ENCODE measurements around the gene MEGF11. TPM values are rescaled to one million over a fixed set of nuclear protein-coding genes. Genes with fewer than 3 reads are reported as not detected.
A peak's percentile ranks its signal among the peaks of the same experiment; 100 is the strongest.

Gene MEGF11
- total RNA-seq, 2 experiments from 2014 or later = 3.3 to 6.8 TPM

DNA sequence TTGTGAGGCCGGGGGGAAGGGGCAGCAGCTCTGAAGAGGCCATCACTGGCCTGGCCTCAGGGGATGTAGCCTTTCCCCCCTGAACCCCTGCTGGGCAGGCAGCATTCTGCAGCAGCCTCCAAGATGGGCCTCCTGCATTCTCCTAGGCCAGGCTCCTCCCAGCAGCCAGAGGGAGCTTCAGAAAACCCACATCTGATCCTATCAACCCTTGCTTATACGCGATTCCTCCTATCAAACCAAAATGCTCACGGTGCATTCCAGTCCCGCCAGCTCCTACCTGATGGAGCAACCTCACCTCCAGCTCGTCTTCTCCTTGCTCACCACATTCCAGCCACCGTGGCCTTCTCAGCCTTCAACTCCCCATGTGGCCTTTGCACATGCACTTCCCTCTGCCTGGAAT is 85.7 kb downstream of the MEGF11 start:
- BruUV-seq (replicated peaks) = no TSS peak
- H3K79me2 ChIP-seq (ENCODE audit: insufficient read depth, low read depth, low read length) = no peaks in the 10 kb centered on the region
- H2AFZ ChIP-seq (ENCODE audit: low read length) = no peak overlapping the region; the same call in 1 of the 2 replicates
- H3K27ac ChIP-seq (ENCODE audit: low read depth, low read length, poor library complexity, severe bottlenecking) = peak overlapping the region; percentile 92
- intact Hi-C loops (cut with micrococcal nuclease; ENCODE audit: unreplicated experiment) = no loop called here
- no peaks in the 10 kb centered on the region for H4K20me1 ChIP-seq (ENCODE audit: insufficient read depth, low read length)
- ChIA-PET POLR2A (interaction anchor here (0.9 to 9.0 kb wide), 4 partner anchors 12 to 19 kb away, joined by 3 to 148 read pairs (median 27); no protein-coding TSS in a partner anchor), CTCF (ENCODE audit: unreplicated experiment) (interaction anchor here (0.7 to 3.3 kb wide), 5 partner anchors 9 to 669 kb away, joined by 3 to 14 read pairs (median 5); no protein-coding TSS in a partner anchor)
- peak overlapping the region; percentile 68; the same call in 1 of the 2 replicates for H3K4me2 ChIP-seq (ENCODE audit: low read length)
- H3K4me3 ChIP-seq (ENCODE audit: low read depth, low read length, poor library complexity, severe bottlenecking) = no peak overlapping the region
- no peaks in the 10 kb centered on the region for H3K36me3 ChIP-seq (ENCODE audit: insufficient read depth, low read length)
- H3K4me1 ChIP-seq (ENCODE audit: insufficient read depth, low read length, poor library complexity, severe bottlenecking) = peaks cover 87% of the 10 kb centered on the region
- no peak for DNase-seq (ENCODE audit: low spot score)
- no peaks in the 10 kb centered on the region for H3K9me3 ChIP-seq (ENCODE audit: low read length)
- no peak for TF ChIP-seq EZH2phosphoT487 (IDR thresholded peaks at IDR 0.05; ENCODE audit: borderline replicate concordance, low read depth, low read length)
- TF ChIP-seq, protein P1, sequence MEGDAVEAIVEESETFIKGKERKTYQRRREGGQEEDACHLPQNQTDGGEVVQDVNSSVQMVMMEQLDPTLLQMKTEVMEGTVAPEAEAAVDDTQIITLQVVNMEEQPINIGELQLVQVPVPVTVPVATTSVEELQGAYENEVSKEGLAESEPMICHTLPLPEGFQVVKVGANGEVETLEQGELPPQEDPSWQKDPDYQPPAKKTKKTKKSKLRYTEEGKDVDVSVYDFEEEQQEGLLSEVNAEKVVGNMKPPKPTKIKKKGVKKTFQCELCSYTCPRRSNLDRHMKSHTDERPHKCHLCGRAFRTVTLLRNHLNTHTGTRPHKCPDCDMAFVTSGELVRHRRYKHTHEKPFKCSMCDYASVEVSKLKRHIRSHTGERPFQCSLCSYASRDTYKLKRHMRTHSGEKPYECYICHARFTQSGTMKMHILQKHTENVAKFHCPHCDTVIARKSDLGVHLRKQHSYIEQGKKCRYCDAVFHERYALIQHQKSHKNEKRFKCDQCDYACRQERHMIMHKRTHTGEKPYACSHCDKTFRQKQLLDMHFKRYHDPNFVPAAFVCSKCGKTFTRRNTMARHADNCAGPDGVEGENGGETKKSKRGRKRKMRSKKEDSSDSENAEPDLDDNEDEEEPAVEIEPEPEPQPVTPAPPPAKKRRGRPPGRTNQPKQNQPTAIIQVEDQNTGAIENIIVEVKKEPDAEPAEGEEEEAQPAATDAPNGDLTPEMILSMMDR (conservative IDR thresholded peaks at IDR 0.05; ENCODE audit: low read length) = no peak
- no peaks in the 10 kb centered on the region for H3K9me2 ChIP-seq (ENCODE audit: insufficient read depth, low read length)

DNA sequence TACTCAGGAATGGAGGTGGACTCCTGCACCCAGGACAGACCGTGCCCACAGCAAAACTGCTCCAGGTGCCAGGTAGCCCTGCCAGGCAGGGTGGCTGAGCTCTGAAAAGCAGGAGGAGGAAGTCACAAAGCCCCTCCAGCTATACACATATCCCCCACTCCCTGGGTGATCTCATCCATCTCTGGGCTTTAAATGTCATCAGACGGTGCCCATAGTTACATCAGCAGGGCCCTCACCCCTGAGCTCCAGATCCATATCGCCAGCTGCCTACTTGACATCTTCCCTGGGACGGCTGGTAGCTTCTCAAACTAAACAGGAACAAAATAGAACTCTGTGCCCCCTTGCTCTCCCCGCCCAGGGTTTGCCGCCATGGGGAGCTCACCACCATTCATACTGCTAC is 87.7 kb downstream of the MEGF11 start:
- intact Hi-C loops (cut with micrococcal nuclease; ENCODE audit: unreplicated experiment) = no loop called here
- peak overlapping the region; percentile 21 for H3K27ac ChIP-seq (ENCODE audit: low read depth, low read length, poor library complexity, severe bottlenecking)
- H3K79me2 ChIP-seq (ENCODE audit: insufficient read depth, low read depth, low read length) = no peaks in the 10 kb centered on the region
- BruUV-seq (replicated peaks) = no TSS peak
- peaks cover 80% of the 10 kb centered on the region for H3K4me1 ChIP-seq (ENCODE audit: insufficient read depth, low read length, poor library complexity, severe bottlenecking)
- H3K36me3 ChIP-seq (ENCODE audit: insufficient read depth, low read length) = no peaks in the 10 kb centered on the region
- H2AFZ ChIP-seq (ENCODE audit: low read length) = peak overlapping the region; percentile 56; the same call in 1 of the 2 replicates
- no peak overlapping the region for H3K4me3 ChIP-seq (ENCODE audit: low read depth, low read length, poor library complexity, severe bottlenecking)
- peak overlapping the region; percentile 41 for H3K4me2 ChIP-seq (ENCODE audit: low read length)
- H3K9me2 ChIP-seq (ENCODE audit: insufficient read depth, low read length) = no peaks in the 10 kb centered on the region
- no peaks in the 10 kb centered on the region for H4K20me1 ChIP-seq (ENCODE audit: insufficient read depth, low read length)
- ChIA-PET CTCF (ENCODE audit: unreplicated experiment) (interaction anchor here (0.6 to 1.6 kb wide), 6 partner anchors 10 to 64 kb away, joined by 3 to 6 read pairs (median 3); no protein-coding TSS in a partner anchor), POLR2A (interaction anchor here (1.1 to 9.0 kb wide), 4 partner anchors 11 to 129 kb away, joined by 3 to 148 read pairs (median 4); no protein-coding TSS in a partner anchor)
- H3K9me3 ChIP-seq (ENCODE audit: low read length) = no peaks in the 10 kb centered on the region
- TF ChIP-seq, protein P1 (conservative IDR thresholded peaks at IDR 0.05; ENCODE audit: low read length) = no peak
- no peak for TF ChIP-seq EZH2phosphoT487 (IDR thresholded peaks at IDR 0.05; ENCODE audit: borderline replicate concordance, low read depth, low read length)
- DNase-seq (ENCODE audit: low spot score) = no peak

DNA sequence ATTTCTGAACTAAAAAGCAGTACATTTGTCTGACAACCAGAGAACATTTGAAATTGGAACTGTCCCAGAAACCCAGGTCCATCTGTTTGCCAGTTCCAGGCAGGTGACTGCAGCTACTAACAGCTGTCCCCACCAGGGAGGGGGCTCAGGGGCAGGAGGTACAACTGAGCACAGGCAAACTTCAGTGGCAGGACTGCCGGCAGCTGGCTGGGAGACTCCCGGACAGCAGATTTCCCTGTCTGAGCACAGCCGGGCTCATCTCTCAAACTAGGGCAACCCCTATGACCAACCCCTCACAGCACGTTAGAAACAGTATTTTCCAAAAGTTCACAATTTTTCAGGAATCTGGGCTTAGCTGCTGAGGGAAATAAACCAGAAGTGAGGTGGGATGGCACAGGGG is 88.8 kb downstream of the MEGF11 start:
- TF ChIP-seq, protein P1 (conservative IDR thresholded peaks at IDR 0.05; ENCODE audit: low read length) = no peak
- no peak for TF ChIP-seq EZH2phosphoT487 (IDR thresholded peaks at IDR 0.05; ENCODE audit: borderline replicate concordance, low read depth, low read length)
- Histone ChIP-seq H2AFZ (ENCODE audit: low read length) (peak overlapping the region; percentile 56; the same call in 1 of the 2 replicates), H3K36me3 (ENCODE audit: insufficient read depth, low read length) (no peaks in the 10 kb centered on the region), H3K4me1 (ENCODE audit: insufficient read depth, low read length, poor library complexity, severe bottlenecking) (peaks cover 80% of the 10 kb centered on the region), H3K4me3 (ENCODE audit: low read depth, low read length, poor library complexity, severe bottlenecking) (no peak overlapping the region), H3K27ac (ENCODE audit: low read depth, low read length, poor library complexity, severe bottlenecking) (peak overlapping the region; percentile 21), H3K79me2 (ENCODE audit: insufficient read depth, low read depth, low read length) (no peaks in the 10 kb centered on the region), H3K9me2 (ENCODE audit: insufficient read depth, low read length) (no peaks in the 10 kb centered on the region), H3K9me3 (ENCODE audit: low read length) (no peaks in the 10 kb centered on the region), H4K20me1 (ENCODE audit: insufficient read depth, low read length) (no peaks in the 10 kb centered on the region), H3K4me2 (ENCODE audit: low read length) (peak overlapping the region; percentile 41)
- POLR2A ChIA-PET = interaction anchor here (0.5 to 9.0 kb wide), 6 partner anchors 9 to 661 kb away, joined by 3 to 148 read pairs (median 4); no protein-coding TSS in a partner anchor
- DNase-seq (ENCODE audit: low spot score) = no peak
- CTCF ChIA-PET (ENCODE audit: unreplicated experiment) = interaction anchor here (1.6 kb wide), 1 partner anchor 16 kb away, joined by 4 read pairs; no protein-coding TSS in a partner anchor
- no TSS peak for BruUV-seq (replicated peaks)
- intact Hi-C loops (cut with micrococcal nuclease; ENCODE audit: unreplicated experiment) = no loop called here
